CD4-positive, alpha-beta T cell treated with Interleukin-4 for 4 hours (primary cell): Measurements from ENCODE around the gene ANK2.

Experiments used
- DNase-seq: peaks from one replicate; pipeline ENCODE4 v3.0.0-alpha.2; 2020

The ANK2 gene

GRCh38 chr4:113407409-113407808 lies 358.0 kb downstream of the ANK2 start:
- no peak for DNase-seq

GRCh38 chr4:113409181-113409580 lies 359.7 kb downstream of the ANK2 start:
- no peak for DNase-seq

GRCh38 chr4:113410686-113411085 lies 361.2 kb downstream of the ANK2 start:
- DNase-seq, result no peak

GRCh38 chr4:113411496-113411938 lies 362.1 kb downstream of the ANK2 start:
- DNase-seq, result no peak

GRCh38 chr4:113419631-113420030 lies 370.2 kb downstream of the ANK2 start:
- no peak for DNase-seq

DNA sequence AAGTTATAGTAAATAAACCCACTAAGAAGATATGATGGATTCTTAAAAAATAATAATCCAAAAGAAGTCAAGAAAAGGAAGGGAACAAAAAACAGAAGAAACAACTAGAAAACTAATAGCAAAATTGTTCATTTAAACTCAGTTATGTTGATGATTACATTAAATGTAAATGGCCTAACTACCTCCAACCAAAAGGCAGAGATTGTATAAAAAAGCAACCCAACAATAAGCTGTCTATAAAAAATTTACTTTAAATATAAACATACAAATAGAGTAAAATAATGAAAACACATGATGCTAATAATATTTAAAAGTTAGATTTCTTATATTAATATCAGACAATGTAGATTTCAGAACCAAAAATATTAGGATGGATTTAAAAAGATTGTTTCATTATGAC lies 371.5 kb downstream of the ANK2 start:
- DNase-seq, result no peak

GRCh38 chr4:113423631-113424030 lies 374.2 kb downstream of the ANK2 start:
- DNase-seq, result no peak

DNA sequence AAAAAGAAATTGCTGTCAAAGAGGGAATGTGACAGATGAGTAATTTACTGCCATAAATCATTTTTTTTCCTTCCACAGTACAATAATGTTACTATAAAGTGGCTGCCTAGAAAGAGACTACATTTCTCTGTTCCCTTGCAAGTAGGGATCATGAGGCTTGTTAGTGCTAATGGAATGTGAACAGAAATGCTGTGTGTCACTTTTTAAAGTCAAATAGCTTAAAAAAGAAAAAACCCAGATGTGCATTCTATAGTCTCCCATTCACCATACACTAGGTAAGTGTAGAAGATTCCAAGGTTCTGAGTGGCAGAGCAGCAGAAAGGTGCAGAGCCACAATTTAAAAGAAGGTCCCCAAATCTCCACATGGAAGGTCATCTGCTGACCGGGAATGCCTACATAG lies 383.7 kb downstream of the ANK2 start:
- no peak for DNase-seq
